GM18870 (cell line): ENCODE measurements around the gene CELSR2.
"Not testable (repeated sequence)": the region's sequence is repeated elsewhere in the genome, so short reads cannot be mapped to it uniquely, and the experiment has no call there.

Experiments
- ATAC-seq: cut with Tn5 transposase; IDR thresholded peaks from one replicate; pipeline ENCODE4 v1.9.1; 2021; ENCODE audit warnings: moderate library complexity; ENCODE audit not compliant: unreplicated experiment

The CELSR2 gene, protein sequence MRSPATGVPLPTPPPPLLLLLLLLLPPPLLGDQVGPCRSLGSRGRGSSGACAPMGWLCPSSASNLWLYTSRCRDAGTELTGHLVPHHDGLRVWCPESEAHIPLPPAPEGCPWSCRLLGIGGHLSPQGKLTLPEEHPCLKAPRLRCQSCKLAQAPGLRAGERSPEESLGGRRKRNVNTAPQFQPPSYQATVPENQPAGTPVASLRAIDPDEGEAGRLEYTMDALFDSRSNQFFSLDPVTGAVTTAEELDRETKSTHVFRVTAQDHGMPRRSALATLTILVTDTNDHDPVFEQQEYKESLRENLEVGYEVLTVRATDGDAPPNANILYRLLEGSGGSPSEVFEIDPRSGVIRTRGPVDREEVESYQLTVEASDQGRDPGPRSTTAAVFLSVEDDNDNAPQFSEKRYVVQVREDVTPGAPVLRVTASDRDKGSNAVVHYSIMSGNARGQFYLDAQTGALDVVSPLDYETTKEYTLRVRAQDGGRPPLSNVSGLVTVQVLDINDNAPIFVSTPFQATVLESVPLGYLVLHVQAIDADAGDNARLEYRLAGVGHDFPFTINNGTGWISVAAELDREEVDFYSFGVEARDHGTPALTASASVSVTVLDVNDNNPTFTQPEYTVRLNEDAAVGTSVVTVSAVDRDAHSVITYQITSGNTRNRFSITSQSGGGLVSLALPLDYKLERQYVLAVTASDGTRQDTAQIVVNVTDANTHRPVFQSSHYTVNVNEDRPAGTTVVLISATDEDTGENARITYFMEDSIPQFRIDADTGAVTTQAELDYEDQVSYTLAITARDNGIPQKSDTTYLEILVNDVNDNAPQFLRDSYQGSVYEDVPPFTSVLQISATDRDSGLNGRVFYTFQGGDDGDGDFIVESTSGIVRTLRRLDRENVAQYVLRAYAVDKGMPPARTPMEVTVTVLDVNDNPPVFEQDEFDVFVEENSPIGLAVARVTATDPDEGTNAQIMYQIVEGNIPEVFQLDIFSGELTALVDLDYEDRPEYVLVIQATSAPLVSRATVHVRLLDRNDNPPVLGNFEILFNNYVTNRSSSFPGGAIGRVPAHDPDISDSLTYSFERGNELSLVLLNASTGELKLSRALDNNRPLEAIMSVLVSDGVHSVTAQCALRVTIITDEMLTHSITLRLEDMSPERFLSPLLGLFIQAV (N-terminal part only)

DNA sequence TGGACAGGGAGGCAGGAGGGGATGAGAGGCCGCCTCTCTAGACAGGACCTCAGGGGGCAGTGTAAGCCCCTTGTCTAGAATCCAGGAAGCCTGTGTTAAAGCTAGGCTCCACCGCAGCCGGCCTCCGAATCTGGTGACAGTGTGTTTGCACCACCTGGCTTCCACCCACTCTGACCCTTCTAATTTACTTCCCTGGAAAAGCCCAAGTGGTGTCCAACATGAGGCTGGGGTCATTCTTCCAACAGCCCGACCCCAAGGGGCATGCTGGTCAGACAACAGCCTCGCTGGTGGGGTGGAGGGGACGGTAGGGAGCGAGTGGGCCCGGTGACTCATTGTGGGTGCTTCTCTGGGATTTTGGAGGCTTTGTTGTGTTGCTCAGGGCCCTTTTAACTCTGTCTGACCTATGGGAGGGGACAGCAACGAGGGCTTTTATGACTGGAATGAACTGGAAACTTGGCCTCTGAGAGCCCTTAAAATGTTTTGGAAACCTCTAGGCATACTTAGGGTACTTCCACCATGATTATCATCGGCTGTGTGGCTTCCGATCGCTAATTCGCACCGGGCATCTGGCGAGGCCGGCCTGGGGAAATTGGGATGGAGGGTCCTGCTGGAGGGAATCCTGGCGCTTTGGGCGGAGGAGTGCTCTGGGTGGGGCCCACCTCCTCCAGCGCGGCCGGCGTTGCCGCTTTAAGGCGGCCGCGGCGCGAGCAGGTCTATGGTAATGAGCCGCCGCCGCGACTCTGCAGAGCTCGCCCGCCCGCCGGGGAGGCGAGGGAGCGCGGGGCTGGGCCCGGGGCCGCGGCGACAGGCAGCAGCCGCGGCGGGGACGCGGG is at the start of gene CELSR2:
TSS of gene CELSR2 (plus strand) at position 743 of the 833 bp plus-strand sequence. CDS start 541 bp downstream, outside the sequence.
- no peak for ATAC-seq

DNA sequence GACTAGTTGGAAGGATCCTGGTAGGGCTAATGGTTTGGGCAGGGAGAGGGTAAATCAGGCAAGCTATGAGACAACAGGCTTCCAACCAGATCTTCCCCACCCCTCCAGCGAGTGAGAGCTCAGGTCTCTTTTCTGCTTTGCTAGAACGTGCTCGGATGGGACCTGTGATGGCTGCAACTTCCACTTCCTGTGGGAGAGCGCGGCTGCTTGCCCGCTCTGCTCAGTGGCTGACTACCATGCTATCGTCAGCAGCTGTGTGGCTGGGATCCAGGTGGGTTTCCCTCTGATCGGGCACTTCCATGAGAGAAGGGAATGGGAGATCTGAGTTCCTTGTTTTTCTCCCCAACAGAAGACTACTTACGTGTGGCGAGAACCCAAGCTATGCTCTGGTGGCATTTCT is 49.6 kb upstream of the CELSR2 start:
- ATAC-seq = no peak

DNA sequence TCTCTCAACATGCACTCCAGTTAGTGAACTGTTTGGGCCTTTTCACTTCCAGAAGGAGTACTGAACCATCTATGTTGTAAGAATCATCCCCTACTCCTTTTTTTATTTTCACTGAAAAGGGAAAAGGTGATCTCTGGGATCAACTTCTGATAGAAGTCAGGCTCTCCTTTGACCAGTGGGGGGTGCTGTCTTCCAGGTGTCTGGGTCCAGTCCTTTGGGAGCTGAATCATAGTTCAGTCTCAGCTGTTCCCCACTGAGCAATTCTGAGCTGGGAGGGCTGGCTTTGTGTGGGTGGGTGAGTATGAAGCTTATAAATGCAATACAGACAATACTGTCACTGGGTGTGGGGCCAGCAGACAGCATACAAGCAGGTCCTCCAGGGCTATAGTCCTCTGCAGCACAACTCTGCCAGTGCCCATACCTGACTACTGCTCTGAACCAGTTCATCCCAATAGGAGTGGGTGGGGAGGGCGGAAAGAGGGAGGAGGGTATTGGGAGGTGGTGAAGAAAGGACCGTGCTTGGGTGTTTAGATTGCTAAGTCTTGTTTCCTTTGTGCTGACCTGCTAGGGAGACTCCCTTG is 48.1 kb upstream of the CELSR2 start:
- no peak for ATAC-seq

DNA sequence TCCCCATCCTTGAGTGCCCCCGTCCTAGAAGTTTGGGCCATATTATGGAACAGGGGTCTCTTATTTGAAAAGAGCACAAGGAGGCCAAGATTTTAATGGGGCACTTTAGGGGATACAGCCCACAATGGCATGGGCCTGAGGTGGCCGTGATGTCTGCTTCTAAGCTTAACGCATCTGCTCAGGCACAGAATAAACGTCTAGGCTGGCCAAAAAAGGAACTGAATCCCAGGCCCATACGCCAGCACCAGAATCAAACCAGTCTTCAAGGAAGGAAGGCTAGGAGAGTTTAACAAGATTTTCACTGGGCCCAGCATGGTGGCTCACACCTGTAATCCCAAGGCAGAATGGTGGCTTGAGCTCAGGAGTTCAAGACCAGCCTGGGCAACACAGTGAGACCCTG is 44.9 kb upstream of the CELSR2 start:
- no peak for ATAC-seq

DNA sequence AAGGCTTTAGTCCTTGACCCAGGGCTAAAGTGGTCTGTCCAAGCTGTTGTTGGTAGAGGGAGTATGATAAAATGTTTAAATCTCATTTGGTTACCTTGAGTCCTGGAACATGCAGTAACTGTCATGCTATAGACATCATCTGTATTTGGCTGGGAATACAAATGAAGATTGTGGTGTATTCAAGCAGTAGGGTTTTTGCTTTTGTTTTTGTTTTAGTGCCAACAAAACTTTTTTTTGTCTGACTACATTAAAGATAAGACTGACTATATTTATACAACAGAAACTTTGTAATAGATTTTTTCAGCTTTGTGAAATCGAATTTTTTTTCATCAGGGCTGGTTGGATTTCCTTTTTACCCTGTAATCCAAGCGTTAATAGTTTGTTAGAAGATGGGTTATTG is 43.0 kb upstream of the CELSR2 start:
- no peak for ATAC-seq

DNA sequence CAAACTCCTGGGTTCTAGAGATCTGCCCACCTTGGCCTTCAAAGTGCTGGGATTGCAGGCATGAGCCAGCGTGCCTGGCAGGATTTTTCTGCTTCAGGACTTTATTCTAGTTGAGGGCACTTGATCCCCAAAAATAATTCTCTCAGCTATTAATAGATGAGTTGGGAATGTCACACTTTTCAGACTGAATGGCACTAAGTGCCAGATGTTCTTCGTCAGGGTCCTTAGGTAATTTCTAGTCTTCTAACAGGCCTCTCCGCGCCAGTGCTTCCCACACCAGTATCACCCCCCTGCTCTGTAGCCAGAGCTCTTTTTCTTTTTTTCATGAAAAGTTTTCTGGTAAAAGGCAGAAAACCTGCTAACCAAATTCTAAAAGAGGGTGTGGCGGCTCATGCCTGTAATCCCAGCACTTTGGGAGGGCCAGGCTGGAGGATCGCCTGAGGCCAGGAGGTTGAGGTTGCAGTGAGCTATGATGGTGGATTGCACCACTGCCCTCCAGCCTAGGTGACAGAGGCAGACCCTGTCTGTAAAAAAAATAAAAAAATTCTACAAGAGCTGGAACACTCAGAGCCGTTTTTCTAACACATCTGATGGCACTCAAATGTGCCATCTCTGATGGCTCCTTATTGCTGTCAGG is 41.8 kb upstream of the CELSR2 start:
- no peak for ATAC-seq

DNA sequence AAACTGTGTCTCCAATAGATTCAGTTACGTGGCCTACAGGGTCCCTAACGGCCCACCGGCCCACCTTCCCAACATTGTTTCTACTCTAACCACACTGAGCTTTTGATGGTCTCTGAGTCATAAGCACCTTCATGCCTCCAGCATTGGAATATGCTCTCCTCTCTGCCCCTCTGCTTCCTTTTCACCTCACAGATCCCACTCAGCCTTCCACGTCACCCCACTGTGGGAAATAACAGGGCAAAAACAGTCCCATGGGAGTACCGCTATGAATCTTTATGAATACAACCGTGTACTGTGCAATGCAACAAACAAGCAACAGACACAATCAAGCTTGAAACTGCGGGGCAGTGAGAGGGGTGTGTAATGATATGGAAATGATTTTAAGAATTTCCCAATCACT is 40.9 kb upstream of the CELSR2 start:
- ATAC-seq = no peak

DNA sequence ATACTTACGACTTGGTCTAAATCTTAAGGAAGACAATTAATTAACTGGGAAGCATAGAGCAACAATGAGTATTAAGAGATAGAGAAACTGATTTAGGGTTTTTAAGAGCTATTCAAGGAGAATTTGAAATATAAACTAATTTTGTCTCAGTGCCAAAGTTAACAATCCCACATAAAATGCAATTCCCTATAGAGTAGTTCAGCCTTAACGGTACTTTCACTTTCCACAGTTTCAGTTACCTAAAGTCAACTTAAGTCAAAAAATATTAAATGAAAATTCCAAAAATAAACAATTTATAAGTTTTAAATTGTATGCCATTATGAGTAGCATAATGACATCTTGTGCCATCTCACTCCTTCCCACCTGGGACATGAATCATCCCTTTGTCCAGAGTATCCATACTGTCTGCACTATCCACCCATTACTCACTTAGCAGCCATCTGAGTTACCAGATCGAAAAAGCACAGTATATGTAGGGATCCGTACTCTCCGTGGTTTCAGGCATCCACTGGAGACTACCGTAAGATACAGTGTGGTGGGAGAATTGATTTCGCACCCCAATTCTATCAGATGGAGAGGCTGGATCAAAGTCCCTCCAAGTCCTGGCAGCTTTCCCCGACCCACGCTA is 40.4 kb upstream of the CELSR2 start:
- no peak for ATAC-seq

DNA sequence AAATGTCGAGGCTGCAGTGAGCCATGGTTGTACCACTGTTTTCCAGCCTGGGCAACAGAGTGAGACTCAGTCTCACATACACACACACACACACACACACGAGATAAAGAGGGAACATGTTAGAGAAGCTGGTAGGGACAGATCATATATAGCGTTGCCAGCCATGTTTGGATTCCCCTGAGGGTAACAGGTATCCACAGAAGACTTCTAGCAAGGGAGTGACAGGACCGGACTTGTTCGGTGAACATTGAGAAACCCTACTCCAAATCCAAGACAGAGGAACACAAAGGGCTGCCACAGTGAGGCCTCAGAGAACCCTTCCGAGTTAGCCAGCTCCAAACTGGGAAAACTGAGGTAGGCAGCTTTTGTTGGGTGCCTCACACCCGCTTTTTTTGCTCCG is 39.3 kb upstream of the CELSR2 start:
- ATAC-seq = no peak

DNA sequence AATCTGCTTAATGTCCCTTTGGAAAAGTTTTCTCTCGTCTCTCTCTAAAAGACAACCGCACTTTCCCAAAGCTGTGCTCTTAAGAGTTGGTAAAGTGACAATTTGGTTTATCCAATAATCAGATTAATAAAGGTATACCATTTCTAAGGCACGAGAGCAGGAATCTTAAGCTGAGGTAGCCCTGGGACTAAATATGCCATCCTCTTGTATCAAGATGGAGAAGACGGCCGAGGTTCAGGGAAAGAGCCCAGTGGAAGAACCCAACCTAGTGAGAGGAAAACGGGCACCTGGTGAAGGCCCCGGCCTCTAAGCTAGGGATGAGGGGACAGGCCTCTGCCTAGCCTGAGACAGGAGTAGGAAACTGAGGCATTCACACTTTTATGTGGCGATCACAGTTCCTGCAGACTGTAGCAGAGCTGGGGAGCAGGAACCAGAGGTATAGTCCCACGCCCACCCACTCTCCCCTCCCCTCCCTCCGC is 36.0 kb upstream of the CELSR2 start:
- peak; percentile 52 for ATAC-seq

DNA sequence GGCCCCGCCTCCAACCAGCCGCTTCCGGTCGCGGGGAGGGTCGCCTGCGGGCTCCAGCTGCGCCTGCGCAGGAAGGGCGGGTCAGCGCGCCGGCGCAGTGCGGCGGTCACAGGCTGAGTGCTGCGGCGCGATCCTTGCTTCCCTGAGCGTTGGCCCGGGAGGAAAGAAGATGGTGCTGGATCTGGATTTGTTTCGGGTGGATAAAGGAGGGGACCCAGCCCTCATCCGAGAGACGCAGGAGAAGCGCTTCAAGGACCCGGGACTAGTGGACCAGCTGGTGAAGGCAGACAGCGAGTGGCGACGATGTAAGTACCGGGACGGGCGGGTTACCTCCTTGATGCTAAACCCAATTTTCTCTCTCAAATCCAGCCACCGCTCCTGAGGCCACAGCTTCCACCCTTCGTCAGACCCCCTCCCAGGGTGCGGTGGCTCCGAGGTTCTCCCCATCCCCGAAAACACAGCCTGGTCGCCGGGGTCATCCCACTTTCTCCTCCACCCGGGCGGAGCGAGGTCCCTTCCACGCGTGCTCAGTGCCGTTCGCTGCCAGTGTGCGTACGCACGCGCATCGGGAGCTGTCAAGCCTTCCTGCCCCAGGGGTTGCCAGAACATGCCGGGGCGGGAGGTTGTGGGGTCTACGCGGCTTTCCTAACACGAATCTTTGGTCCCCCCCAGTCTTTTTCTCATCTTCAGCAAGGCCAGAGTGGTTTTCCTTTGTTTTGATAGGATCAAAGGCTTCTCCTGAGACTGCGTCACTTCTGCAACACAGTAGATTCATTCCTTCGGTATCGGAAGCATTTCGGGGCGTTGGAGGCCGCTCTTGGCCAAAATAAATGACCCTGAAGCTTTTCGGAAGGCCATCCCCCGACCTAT is 35.3 kb upstream of the CELSR2 start, which contains the start of gene SARS1:
TSS of gene SARS1 (plus strand) at position 95 of the 870 bp plus-strand sequence. CDS start at position 170, 75 bp downstream.
- ATAC-seq = peak; percentile 62

DNA sequence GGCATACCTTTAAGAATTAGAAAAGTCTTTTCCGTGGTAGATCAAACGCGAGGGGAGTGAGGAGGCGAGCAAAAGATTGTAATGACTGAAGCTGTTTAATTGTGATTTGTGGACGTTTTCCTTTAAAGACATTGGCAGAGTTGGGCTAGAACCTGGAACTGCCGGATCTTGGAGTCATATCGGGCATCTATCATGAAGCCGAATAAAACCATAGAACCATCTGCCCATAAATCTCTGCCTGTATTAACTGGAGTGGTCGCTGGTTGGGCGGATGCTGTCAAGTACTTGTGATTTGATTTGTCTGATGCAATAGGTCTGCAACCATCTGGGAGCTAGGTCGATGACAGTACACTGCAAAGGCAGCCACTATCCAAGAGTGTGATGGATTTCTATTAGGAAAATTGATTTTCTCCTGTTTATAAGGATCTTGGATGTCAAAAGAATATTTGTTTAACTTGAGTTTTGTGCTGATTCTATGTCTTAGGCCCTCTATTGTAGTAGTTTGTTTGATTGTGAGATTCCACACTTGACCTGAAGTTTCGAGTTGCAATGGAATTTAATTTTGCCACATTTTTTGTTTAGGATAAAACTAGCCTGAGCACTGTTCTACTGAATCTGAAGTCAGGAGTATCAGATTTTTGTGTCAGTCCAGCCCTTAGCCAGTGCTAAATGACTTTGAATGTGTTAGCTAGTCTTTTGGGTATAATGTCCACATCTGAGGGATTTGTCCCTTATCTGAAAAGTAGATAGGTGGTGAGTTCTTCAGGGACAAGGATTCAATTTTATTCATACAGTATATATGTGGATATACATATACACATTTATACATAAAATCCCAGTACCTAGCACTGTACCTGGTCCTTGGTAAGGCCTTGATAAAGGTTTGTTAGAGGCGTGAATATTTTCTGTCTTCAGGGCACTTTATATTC is 34.4 kb upstream of the CELSR2 start:
- ATAC-seq = no peak

DNA sequence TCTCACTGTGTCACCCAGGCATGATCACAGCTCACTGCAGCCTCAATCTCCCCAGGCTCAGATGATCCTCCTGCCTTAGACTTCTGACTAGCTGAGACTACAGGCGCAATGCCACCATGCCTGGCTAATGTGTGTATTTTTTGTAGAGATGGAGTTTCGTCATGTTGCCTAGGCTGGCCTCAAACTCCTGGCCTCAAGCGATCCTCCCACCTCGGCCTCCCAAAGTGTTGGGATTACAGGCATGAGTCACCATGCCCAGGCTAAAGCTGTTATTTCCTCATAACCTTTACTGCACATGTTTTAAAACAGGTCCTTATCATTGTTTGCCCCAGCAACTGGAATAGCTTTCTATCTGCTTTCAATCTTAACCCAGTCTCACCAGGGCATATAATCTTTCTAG is 32.7 kb upstream of the CELSR2 start:
- no peak for ATAC-seq

DNA sequence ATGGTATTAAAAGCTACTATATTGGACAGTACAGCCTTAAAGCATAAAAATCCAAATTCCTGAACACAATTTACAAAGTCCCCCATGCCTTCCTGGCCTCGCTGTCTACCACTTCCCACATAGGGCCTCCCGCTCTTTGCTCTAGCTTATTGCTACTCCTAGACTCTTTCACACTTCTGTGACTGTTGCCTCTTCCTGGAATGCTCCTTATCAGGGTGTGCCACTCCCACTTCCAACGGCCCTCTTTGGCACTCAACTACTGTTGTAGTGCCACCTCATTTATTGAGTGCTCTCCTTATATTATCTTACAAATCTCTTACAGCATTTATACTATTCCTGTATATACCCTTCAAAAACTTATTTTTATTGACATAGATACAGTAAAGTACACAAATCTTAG is 30.8 kb upstream of the CELSR2 start:
- ATAC-seq = no peak

DNA sequence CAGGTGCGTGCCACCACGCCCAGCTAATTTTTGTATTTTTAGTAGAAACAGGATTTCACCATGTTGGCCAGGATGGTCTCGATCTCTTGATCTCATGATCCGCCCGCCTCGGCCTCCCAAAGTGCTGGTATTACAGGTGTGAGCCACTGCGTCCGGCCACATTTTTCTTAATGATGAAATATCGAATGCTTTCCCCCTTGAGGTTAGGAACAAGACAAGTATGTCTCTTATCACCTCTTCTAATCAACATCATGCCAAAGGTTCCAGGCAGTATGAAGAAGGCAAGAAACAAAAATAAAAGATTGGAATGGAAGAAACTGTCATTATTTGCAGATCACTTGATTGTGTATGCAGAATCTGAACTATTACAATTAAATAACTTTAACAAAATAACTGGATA is 28.1 kb upstream of the CELSR2 start:
- ATAC-seq = not testable (repeated sequence)

DNA sequence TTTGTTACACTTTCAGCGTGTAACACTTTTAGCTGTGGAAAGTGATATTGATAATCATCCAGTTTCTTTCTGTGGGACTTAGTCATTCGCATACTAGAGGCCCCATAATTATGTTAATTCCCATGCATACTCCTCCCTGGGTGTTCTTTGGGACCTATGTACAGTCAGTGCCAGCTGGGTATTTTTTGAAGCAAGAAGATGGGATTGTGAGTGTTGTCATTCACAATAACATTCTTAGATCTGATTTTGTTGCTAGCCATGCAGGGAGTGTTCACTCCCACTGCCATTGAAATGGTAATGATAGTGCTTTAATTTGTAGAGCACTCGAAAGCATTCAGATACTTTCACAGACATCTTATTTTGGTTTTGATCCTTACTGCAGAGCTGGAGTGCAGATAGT is 24.0 kb upstream of the CELSR2 start:
- ATAC-seq = no peak
